Hematopoietic multipotent progenitor cell treated with erythropoietin and hydrocortisone succinate and interleukin-3 and kit ligand, for 15 days (in vitro differentiated cells): ENCODE data around the gene TESK1.
A peak's percentile ranks its signal among the peaks of the same experiment; 100 is the strongest.
"Not testable (repeated sequence)": the region's sequence is repeated elsewhere in the genome, so short reads cannot be mapped to it uniquely, and the experiment has no call there.

Experiments used
- DNase-seq: peaks from one replicate; pipeline ENCODE4 v3.0.0-alpha.2; 2015; ENCODE audit warnings: low spot score

TESK1 gene

DNA sequence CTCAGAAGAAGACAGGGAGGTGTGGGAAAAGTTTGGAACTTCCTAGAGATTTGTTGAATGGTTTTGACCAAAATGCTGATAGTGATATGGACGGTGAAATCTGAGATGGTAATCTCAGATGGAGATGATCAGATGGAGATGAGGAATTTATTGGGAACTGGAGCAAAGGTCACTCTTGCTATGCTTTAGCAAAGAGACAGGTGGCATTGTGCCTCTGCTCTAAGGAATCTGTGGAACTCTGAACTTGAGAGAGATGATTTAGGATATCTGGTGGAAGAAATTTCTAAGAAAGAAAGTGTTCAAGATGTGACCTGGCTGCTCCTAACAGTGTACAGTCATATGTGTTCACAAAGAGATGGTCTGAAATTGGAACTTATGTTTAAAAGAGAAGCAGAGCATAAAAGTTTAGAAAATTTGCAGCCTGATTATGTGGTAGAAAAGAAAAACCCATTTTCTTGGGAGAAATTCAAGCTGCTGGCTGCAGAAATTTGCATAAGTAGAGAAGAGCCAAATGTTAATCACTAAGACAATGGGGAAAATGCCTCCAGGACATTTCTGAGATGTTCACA lies 25.3 kb upstream of the TESK1 start:
- not testable (repeated sequence) for DNase-seq

DNA sequence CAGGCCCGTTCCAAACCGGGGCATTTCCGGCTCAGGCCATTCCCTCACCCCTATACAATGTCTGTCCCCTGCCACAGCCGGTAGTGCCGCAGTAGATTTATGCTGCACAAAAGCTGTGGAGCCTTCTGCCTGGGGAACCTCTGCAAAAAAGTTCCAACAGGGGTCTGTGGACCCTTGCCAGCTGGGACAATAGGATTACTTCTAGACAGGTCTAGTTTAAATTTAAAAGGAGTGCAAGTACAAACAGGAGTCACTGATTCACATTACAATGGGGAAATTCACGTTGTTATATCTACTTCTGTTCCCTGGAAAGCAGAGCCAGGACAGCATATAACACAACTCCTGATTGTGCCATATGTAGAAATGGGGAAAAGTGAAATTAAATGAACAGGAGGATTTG lies 21.5 kb upstream of the TESK1 start:
- not testable (repeated sequence) for DNase-seq

DNA sequence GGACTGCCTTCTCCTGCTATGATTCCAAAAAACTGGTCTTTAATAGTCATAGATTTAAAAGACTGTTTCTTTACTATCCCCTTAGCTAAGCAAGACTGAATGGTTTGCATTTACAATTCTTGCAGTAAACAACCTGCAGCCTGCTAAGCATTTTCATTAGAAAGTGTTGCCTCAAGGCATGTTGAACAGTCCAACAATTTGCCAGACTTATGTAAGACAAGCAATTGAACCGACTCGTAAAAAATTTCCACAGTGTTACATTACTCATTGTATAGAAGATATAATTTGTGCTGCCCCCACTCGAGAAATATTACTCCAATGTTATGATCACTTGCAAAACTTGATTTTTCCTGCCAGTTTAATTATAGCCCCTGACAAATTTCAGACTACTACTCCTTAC lies 20.4 kb upstream of the TESK1 start:
- DNase-seq: not testable (repeated sequence)

DNA sequence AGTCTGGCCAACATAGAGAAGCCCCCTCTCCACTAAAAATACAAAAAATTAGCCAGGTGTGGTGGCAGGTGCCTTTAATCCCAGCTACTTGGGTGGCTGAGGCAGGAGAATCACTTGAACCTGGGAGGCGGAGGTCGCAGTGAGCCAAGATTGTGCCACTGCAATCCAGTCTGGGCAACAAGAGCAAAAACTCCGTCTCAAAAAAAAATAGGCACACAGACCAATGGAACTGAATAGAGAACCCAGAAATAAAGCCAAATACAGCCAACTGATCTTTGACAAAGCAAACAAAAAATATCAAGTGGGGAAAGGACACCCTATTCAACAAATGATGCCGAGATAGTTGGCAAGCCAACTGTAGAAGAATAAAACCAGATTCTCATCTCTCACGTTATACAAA lies 16.6 kb upstream of the TESK1 start:
- DNase-seq: not testable (repeated sequence)

DNA sequence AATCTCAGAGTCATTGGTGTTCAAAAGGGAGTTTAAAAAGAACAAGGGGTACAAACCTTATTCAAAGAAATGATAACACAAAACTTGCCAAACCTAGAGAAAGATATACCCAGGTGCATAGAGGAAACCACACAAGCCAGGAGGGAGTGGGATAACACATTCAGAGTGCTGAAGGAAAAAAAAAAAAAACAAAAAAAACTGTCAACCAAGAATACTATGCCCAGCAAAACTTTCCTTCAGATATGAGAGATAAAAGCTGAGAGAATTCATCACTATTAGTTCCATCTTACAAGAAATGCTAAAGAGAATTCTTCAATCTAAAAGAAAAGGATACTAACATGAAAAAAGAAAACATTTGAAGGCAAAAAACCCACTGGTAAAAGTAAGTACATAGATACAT lies 11.5 kb upstream of the TESK1 start:
- no peak for DNase-seq

DNA sequence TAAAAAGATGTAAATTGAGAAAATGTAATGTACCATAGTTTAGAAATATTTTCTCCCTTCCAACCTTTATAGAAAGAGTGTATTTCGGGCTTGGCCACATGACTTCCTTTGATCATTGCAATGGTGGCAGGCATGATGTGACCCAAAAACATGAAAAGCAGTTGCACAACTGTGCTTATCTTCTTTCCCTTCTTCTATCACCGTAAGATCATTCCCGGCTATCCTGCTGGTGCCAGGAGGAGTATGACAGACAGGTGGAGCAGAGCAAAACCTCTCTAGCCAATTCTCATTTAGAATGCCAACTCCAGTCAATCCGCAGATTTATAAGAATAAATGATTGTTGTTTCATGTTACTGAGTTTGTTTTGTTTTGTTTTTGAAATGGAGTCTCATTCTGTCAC lies 10.6 kb upstream of the TESK1 start:
- no peak for DNase-seq

DNA sequence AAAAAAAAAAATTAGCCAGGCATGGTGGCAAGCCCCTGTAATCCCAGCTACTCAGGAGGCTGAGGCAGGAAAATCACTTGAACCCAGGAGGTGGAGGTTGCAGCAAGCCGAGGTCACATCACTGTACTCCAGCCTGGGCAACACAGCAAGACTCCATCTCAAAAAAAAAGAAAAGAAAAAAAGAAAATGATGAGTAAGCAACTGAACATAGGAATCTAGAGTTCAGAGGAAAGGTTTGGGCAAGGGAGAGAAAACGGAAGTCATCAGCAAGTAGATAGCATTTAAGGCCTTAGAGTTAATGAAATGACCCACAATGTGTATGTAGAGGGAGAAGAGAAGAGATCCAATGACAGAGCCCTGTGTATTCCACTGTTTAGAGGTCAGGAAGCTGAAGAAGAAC lies 8.2 kb upstream of the TESK1 start:
- DNase-seq: not testable (repeated sequence)

DNA sequence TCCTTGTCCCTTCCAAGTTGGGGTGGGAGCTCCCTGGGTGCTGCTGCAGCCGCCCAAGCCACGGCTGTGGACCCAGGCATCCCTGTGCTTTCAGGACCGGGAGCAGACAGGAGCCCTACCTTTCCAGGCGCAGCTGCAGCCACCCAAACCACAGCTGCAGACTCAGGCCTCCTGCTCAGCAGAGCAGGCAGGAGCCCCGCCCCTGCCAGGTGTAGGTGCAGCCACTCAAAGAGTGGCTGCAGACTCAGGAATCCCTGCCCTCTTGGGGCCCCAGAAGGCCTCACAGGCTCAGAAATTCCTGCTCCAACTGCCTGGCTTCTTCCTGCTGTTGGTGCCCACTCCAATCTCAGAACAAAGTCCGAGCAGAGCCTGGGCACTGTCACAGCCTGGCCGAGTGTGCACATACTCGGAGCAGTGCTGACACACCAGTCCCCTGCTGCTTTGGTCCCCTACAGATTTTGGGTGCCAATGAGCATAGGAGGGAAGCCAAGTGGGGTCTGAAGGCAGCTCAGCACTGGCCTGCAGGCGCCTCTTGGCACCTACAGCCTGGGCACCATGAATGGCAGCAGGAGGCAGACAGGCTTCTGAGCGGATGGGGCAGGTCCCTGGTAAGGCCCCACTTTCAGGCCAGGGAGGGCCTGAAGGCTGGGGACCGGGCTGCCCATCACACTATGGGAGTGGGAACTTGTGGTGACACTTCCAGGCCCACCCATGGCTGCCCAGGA lies 6.0 kb upstream of the TESK1 start:
- DNase-seq: no peak

DNA sequence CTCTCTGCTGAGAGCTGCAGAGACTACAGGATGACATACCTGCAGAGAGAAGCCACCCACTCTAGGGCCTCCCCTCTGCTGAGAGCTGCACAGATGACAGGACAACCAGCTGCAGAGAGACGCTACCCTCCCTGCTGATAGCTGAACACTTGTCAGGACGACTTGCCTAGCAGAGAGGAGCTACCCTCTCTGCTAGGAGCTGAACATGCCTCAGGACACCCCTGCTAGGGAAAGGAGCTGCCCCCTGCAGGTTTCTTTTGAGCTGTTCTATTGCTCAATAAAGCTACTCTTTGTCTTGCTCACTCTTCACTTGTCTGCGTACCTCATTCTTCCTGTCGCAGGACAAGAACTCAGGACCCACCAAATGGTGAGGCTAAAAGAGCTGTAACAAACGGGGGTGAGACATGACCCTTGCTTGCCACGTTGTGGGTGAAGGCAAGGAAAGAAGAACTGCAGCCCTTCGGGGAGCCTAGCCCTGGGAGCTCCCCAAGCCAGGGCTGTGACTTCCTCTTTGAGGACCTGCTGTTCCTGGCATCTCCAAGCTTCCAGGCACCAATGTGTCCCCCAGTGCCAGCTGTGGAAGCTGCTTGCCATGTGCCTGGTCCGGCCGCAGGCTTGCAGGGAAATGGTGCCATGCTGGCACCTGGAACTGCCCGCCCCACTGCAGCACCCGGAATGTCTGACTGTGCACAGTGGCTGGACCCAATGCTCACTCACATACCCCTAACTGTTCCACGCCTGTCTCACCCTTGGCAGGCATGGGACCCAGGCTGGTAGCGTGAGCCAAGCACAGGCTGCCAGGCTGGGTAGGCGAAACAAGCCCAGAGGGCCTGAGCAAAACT lies 5.1 kb upstream of the TESK1 start:
- DNase-seq: no peak

DNA sequence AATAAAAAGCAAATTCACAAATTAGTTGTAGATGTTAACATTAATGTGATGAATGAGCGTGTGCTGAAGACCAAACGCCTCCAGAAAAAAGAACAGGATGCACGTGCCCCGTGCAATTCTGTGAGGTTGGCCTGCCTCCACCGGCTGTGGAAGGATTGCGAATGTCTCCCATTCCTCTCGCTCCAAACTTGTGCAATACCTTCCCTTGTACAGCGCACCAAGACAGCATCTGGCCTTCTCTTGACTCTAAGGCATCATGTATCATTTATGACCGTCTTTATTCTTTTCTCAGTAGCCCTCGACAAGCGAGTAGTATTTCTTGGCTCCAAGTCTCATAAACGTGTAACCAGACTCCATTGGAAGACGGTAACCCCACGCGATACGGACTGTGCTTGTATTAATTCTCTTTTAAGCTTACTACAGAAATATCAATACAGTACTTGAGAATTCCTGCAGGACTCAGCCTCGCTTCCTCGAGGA lies 1.5 kb upstream of the TESK1 start:
- no peak for DNase-seq

DNA sequence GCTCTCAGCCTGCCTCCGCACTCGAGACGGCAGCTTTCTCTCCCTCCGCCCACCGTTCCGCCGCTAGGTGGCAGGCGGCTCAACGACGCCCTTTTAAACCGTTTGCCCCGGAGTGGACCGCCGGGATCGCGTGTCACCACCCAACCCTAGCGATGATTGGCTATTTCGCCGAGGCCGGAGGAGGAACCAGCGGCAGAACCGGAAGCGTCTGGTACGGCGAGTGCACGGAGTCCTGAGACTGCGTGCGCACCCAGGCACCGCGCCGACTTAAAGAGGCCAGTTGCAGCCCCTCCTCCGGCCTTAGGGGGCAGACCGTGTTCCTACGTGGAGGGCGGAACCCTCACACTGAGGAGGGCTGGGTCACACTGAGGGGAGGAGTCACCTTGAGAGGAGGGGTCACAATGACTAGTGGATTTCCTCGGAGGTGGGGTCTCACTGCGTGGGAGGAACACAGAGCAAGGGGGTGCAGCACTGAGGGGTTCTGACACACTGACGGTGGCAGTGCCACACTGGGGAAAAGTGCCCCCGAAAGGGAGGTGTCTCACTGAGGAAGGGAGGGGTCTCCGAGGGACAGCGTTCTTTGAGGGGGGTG lies 980 bp upstream of the TESK1 start:
- DNase-seq: peak; percentile 99

DNA sequence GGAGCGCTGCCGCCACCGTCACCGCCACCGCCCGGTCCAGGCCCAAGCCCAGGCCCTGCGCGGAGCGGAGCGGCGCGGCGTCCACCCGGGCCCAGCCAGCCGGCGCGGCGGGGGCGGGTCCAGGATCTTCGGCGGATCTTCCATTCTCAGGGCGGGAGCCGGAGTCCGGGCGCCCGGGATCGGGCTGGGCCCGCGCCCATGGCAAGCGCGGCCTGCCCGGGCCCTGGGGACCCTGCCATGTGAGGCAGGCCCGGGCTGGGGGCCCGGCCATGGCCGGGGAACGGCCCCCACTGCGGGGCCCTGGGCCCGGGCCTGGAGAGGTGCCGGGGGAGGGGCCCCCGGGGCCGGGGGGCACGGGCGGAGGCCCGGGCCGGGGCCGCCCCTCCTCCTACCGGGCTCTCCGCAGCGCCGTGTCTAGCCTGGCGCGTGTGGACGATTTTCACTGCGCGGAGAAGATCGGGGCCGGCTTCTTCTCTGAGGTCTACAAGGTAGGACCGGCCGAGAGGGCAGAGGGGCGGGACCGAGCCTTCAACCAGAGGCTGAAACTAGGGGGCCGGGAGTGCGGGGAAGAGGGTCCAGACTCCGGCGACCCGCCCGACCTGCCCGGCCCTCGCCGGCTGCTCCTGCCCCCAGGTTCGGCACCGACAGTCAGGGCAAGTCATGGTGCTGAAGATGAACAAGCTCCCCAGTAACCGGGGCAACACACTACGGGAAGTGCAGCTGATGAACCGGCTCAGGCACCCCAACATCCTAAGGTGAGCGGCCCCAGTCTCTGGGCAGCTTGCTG lies 482 bp downstream of the TESK1 start:
- DNase-seq: peak; percentile 7

DNA sequence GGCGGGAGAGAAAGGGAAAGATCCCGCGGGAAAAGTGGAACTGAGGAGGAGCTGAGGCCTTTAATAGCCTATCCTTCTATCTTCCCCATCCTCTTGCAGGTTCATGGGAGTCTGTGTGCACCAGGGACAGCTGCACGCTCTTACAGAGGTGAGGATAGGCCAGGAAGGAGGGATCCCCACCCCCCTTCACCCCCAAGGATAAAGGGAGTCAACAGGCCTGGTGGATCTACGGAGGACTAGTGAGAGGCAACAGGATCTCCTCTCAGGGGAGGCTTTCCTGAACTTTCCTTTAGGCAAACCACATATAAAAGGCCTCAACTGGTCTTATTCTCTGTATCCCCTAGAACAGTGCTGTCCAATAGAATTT lies 1.1 kb downstream of the TESK1 start:
- DNase-seq: no peak

DNA sequence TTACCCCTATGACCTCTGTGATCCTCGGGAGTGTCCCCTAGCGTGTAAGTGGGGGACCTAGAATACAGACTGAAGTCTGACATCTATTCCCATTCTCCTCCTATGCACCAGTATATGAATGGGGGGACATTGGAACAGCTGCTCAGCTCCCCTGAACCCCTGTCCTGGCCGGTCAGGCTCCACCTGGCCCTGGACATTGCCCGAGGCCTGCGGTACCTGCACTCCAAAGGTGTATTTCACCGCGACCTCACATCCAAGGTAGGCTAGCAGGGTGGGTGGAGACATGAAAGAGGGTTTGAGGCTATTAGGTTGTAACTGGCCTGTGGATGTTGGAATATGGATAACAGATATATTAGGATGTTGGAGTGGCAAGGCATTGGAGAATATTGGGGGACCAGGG lies 1.7 kb downstream of the TESK1 start:
- DNase-seq: no peak

DNA sequence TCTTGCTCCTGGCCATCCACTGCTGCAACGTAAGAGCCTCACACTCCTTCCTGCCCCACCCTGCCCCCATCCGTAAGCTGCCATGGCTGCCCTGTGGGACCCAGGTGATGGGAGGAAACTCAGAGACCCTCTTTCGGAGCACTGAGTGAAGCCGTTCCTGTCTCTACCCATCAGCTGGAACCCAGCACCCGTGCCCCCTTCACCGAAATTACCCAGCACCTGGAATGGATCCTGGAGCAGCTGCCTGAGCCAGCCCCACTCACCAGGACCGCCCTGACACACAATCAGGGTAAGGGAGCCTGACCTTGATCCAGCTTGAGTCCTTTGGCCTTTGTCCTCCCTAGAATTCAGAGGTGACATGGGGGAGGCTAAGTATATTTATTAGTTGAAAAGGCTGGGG lies 3.2 kb downstream of the TESK1 start:
- DNase-seq: no peak

DNA sequence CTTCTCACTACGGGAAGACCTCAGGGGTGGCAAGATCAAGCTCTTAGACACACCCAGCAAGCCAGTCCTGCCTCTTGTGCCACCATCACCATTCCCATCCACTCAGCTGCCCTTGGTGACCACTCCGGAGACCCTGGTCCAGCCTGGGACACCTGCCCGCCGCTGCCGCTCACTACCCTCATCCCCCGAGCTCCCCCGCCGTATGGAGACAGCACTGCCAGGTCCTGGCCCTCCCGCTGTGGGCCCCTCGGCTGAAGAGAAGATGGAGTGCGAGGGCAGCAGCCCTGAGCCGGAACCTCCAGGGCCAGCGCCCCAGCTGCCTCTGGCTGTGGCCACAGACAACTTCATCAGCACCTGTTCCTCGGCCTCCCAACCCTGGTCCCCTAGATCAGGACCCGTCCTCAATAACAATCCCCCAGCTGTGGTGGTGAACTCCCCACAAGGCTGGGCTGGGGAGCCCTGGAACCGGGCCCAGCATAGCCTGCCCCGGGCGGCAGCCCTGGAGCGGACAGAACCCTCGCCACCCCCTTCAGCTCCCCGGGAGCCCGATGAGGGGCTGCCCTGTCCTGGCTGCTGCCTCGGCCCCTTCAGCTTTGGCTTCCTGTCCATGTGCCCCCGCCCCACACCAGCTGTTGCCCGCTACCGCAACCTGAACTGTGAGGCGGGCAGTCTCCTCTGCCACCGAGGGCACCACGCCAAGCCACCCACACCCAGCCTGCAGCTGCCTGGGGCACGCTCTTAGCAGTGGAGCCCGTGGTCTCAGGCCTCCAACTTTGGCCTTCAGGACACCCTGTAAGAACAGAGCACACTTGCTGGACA lies 4.1 kb downstream of the TESK1 start:
- no peak for DNase-seq

DNA sequence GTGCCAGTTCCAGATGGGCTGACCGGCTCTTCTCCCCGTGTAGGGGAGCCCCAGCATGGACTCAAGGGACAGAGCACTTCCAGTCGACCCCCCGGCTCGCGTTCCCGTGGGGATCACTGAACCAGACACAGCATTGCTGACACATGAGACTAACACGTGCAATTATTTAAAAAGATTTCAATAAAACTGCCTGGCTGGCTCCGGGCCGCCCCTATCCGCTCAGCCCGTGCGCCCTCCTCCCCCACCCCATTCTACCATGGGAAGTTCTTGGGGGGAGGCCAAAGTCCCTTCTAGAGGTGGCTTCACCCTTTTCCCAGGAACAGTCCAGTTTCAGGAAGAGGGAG lies 4.7 kb downstream of the TESK1 start:
- DNase-seq: no peak

DNA sequence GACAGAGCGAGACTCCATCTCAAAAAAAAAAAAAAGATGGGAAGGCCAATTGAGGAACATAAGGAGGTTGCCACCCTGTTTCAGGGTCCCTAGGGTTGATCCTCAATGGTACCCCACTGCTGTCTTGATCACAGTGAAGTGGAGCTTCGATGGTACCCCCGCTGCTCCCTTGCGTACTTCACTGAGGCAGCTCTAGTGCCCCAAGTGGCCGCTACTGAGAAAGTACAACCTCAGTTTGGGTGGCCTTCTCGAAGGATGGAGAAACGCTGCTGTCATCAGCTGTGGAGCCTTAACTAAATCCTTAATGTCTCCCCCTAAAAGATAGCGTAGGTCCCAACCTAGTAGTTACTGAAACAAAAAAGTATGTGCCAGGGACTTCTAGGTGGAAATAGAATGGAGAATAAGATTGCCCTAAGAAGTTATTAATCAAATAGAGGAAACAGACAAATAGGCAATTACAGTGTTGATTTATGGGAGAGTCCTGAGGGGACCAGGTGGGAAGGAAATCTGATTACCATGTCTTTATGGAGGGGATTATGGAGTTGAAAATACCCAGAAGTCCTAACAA lies 6.3 kb downstream of the TESK1 start:
- DNase-seq: peak; percentile 41

DNA sequence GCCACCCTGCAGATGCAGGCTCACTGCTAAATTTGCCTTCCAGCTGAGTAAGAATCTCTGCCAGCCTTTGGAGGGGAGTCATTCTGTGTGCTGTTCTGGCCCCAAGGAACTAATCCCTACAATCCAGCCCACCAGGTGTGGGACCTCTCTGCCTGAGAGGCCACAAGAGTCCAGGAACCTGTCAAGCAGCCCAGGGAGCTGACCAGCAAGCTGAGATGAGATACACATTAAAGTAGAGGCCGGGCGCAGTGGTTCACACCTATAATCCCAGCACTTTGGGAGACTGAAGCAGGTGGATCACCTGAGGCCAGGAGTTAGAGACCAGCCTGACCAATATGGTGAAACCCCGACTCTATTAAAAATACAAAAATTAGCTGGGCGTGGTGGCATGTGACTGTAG lies 7.0 kb downstream of the TESK1 start:
- not testable (repeated sequence) for DNase-seq

DNA sequence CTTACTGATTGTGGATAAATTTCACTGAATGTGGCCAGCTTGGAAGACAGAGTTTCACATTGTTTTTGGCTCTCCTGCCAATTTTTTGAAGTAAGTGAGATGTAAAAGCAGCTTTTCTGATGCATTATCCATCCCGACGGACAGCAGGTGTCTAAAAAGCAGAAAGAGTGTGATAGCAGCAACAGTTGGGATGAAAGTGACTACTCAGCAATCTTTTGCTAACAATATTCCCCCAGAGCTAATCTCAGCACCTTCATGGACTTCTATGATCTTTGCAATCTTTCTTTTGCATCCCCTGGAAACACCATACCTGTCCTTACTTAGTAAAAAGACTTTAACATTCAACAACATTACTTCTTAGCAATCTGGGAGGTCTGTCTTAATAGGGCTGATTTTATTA lies 7.8 kb downstream of the TESK1 start:
- DNase-seq: no peak
